HepG2 (cell line): ENCODE measurements around the gene XCL2. TPM values are rescaled to one million over a fixed set of nuclear protein-coding genes. Genes with fewer than 3 reads are reported as not detected.

Source experiments
- ATAC-seq: fragments of 200-7000 bp; cut with Tn5 transposase; 3 replicates; pipeline ENCODE4 v1.9.1; 2020; ENCODE audit warnings: mild to moderate bottlenecking, moderate library complexity
- BruUV-seq: library from RNA; stranded (reverse); fragments of 400-500 nt; replicated peaks from 2 replicates; lab custom pipeline; 2021; lab: Mats Ljungman, UMichigan
- CTCF ChIA-PET: fragments of 300-600 bp; formaldehyde crosslinking; extraction: SDS; loops from one replicate; lab custom pipeline; 2021; ENCODE audit warnings: low total read pairs, inconsistent platforms, low intra/inter-chr PET ratio; lab: Yijun Ruan, JAX
- POLR2A ChIA-PET: fragments of 350-600 bp; sonication (Branson Sonifier 250); formaldehyde crosslinking; loops from one replicate; lab custom pipeline; 2020; ENCODE audit warnings: antibody characterized with exemption, inconsistent platforms; lab: Yijun Ruan, JAX
- DNase-seq: peaks from one replicate; pipeline ENCODE4 v3.0.0-alpha.2; 2015; ENCODE audit warnings: low spot score
- FAIRE-seq: peaks from 3 replicates; lab custom pipeline; 2011; peaks lifted over from hg19 to GRCh38; lab: Jason Lieb, UNC
- H2AFZ ChIP-seq: one replicate; pipeline ENCODE4 v1.6.1; 2011; ENCODE audit warnings: low read length, inconsistent platforms
- H3K27ac ChIP-seq: fragments of 300-600 bp; 3 replicates; pipeline ENCODE4 v1.8.0; 2011; ENCODE audit warnings: mixed run types, mild to moderate bottlenecking, mixed read lengths, low read length, inconsistent platforms; ENCODE audit not compliant: insufficient read depth; ENCODE audit errors: extremely low read length
- H3K27me3 ChIP-seq, 2 experiments: fragments of 200-600 bp in 1 of 2; 2 replicates in 1 of 2; 3 replicates in 1 of 2; pipeline versions ENCODE4 v1.6.0 to v1.8.0; 2011; ENCODE audit warnings: low read length in 2 of 2, mild to moderate bottlenecking in 2 of 2, moderate library complexity in 2 of 2, inconsistent platforms in 1 of 2; ENCODE audit not compliant: insufficient read depth in 2 of 2, control insufficient read depth in 1 of 2
- H3K36me3 ChIP-seq, 2 experiments: fragments of 200-600 bp in 1 of 2; replicated peaks in 1 of 2; 2 replicates in 1 of 2; 3 replicates in 1 of 2; pipeline versions ENCODE4 v1.5.1 to v1.8.0; 2011; ENCODE audit warnings: low read length in 2 of 2, inconsistent platforms in 1 of 2; ENCODE audit not compliant: insufficient read depth in 2 of 2, control insufficient read depth in 1 of 2
- H3K4me1 ChIP-seq: 2 replicates; pipeline ENCODE4 v1.5.1; 2012; ENCODE audit warnings: low read length, inconsistent platforms; ENCODE audit not compliant: insufficient read depth
- H3K4me2 ChIP-seq: 2 replicates; pipeline ENCODE4 v1.6.0; 2011; ENCODE audit warnings: low read depth, low read length, inconsistent platforms
- H3K4me3 ChIP-seq, 3 experiments: fragments of 200-600 bp in 1 of 3; sonication (generic), shearing (Covaris generic) in 1 of 3; replicated peaks in 1 of 3; 2 replicates each; pipeline ENCODE4 v1.5.1; 2011 to 2016; ENCODE audit warnings: low read length in 3 of 3, inconsistent platforms in 2 of 3, low read depth in 2 of 3, mild to moderate bottlenecking in 2 of 3, control low read depth in 1 of 3, mixed read lengths in 1 of 3; ENCODE audit not compliant: insufficient read depth in 1 of 3
- H3K79me2 ChIP-seq: one replicate; pipeline ENCODE4 v1.6.1; 2011; ENCODE audit warnings: low read length, inconsistent platforms; ENCODE audit not compliant: insufficient read depth
- H3K9ac ChIP-seq: 2 replicates; pipeline ENCODE4 v1.6.0; 2011; ENCODE audit warnings: mild to moderate bottlenecking, low read depth, low read length, inconsistent platforms; ENCODE audit not compliant: insufficient read depth
- H3K9me3 ChIP-seq: 2 replicates; pipeline ENCODE4 v1.5.1; 2012; ENCODE audit warnings: mild to moderate bottlenecking, low read length
- H4K20me1 ChIP-seq: 2 replicates; pipeline ENCODE4 v1.6.0; 2011; ENCODE audit warnings: inconsistent platforms, mild to moderate bottlenecking, low read length, moderate library complexity; ENCODE audit not compliant: insufficient read depth
- HHEX ChIP-seq: IDR thresholded peaks from 2 replicates; pipeline ENCODE4 v1.6.1; 2016; ENCODE audit warnings: control low read depth
- HOXD1 ChIP-seq: sonication (generic); formaldehyde crosslinking; IDR thresholded peaks from 2 replicates; pipeline ENCODE4 v1.5.0; 2020; ENCODE audit warnings: missing genetic modification reagents
- MAFF ChIP-seq: IDR thresholded peaks from 2 replicates; pipeline ENCODE4 v1.6.1; 2011; ENCODE audit warnings: low read depth, low read length, improper control_type of control experiment
- MAFG ChIP-seq: sonication (generic); formaldehyde crosslinking; IDR thresholded peaks from 2 replicates; pipeline ENCODE4 v1.5.1; 2020; ENCODE audit warnings: mild to moderate bottlenecking, missing genetic modification reagents
- MAFK ChIP-seq, 2 experiments: IDR thresholded peaks in 1 of 2; conservative IDR thresholded peaks in 1 of 2; 2 replicates each; pipeline ENCODE4 v1.6.1; 2011; ENCODE audit warnings: improper control_type of control experiment in 2 of 2, low read length in 2 of 2
- MIER3 ChIP-seq: IDR thresholded peaks from 2 replicates; pipeline ENCODE4 v1.6.1; 2016; ENCODE audit warnings: missing compliant biosample characterization, borderline replicate concordance
- MYC ChIP-seq: sonication (generic); formaldehyde crosslinking; IDR thresholded peaks from 2 replicates; pipeline ENCODE4 v1.9.0; 2021; ENCODE audit warnings: missing genetic modification reagents, borderline replicate concordance
- NFE2 ChIP-seq: sonication (generic); formaldehyde crosslinking; IDR thresholded peaks from 2 replicates; pipeline ENCODE4 v1.4.0; 2020; ENCODE audit warnings: missing genetic modification reagents
- ZNF383 ChIP-seq: sonication (generic); formaldehyde crosslinking; IDR thresholded peaks from 2 replicates; pipeline ENCODE4 v1.4.0; 2020; ENCODE audit warnings: missing genetic modification reagents, mild to moderate bottlenecking, borderline replicate concordance
- WGBS: methylation state at CpG from one replicate; pipeline ENCODE4 v1.1.6; 2017; ENCODE audit warnings: low lambda C conversion rate; 5-methylcytosine and 5-hydroxymethylcytosine counted together
- in situ Hi-C: cut with HindIII; loops from 2 replicates; pipeline ENCODE4 v1.10.0; 2017; ENCODE audit warnings: low pct_unique_long_range_greater_than_20kb; ENCODE audit not compliant: extremely low pct_ligation_motif_present
- intact Hi-C: fragments of 100-400 bp; cut with micrococcal nuclease; formaldehyde crosslinking; loops from one replicate; pipeline ENCODE4 v1.10.0; 2022; ENCODE audit not compliant: unreplicated experiment
- polyA plus RNA-seq, 8 experiments: library from polyadenylated mRNA; depleted of rRNA in 3 of 8; stranded (reverse) in 7 of 8; unstranded in 1 of 8; fragments of >200 nt; fragmentation: Illumina TruSeq in 4 of 8; extraction: Trizol in 4 of 8; gene quantifications; 2 replicates each; pipeline versions ENCODE4 v1.2.1 to v1.2.3, GENCODE V29; 2011 to 2016; ENCODE audit warnings: low read depth in 4 of 8, missing spikeins in 1 of 8, mixed read lengths in 1 of 8; ENCODE audit not compliant: insufficient read depth in 1 of 8
- total RNA-seq, 5 experiments: library from RNA; depleted of rRNA; stranded (reverse); fragments of >200 nt; fragmentation: Illumina TruSeq; extraction: Trizol; gene quantifications; 2 replicates each; pipeline ENCODE4 v1.2.3, GENCODE V29; 2016; ENCODE audit warnings: low read depth in 1 of 5
- TF ChIP-seq, protein P1 (sequence below): sonication (generic); formaldehyde crosslinking; conservative IDR thresholded peaks from 2 replicates; pipeline ENCODE4 v1.8.0; 2022; ENCODE audit warnings: missing genetic modification reagents
- TF ChIP-seq, protein P2 (sequence below): sonication (generic); formaldehyde crosslinking; IDR thresholded peaks from 2 replicates; pipeline ENCODE4 v1.5.0; 2020; ENCODE audit warnings: missing genetic modification reagents, mild to moderate bottlenecking, borderline replicate concordance
- TF ChIP-seq, protein P3 (sequence below): sonication (generic); formaldehyde crosslinking; IDR thresholded peaks from 2 replicates; pipeline ENCODE4 v1.5.0; 2020; ENCODE audit warnings: mild to moderate bottlenecking, missing genetic modification reagents
- TF ChIP-seq, protein P4 (sequence below): sonication (generic); formaldehyde crosslinking; IDR thresholded peaks from 2 replicates; pipeline ENCODE4 v1.4.0; 2020; ENCODE audit warnings: mild to moderate bottlenecking, missing genetic modification reagents

The XCL2 gene
- total and polyA plus RNA-seq, 2 of the 13 experiments (the other 11 are each of a cell fraction or from before 2014, with no cell fraction given): 0.50 TPM; not detected in 1

DNA sequence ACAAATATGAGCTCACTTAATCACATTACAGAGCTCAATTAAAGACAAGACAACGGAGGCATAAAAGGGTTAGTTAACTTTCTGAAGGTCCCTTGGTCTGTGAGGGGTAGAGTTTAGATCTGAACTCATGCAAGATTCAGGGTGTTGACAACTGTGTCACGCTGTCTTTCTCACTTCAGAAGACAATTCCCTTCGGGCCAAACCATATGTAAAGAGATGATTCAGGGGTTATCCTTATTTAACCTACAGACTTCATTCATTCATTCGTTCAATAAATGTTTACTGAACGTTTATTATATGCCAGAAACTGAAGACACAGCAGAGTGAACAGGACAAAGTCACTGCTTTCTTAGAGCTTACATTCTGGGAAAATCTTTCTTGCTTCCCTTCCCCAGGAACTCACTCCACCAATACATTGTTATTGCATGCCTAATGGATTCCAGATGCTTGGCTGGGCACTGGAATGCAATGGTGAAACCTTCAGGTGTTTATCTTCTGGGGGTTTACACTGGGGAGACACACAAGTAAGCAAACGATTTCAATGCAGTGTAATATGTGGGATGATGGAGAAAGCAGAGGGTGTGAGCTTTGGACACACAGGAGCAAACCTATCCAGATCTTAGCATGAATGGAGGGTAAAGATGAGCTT, 39.0 kb upstream of the XCL2 start (continued):
- TF ChIP-seq, protein P1, sequence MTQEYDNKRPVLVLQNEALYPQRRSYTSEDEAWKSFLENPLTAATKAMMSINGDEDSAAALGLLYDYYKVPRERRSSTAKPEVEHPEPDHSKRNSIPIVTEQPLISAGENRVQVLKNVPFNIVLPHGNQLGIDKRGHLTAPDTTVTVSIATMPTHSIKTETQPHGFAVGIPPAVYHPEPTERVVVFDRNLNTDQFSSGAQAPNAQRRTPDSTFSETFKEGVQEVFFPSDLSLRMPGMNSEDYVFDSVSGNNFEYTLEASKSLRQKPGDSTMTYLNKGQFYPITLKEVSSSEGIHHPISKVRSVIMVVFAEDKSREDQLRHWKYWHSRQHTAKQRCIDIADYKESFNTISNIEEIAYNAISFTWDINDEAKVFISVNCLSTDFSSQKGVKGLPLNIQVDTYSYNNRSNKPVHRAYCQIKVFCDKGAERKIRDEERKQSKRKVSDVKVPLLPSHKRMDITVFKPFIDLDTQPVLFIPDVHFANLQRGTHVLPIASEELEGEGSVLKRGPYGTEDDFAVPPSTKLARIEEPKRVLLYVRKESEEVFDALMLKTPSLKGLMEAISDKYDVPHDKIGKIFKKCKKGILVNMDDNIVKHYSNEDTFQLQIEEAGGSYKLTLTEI (CRISPR knock-in tag): no peak
- TF ChIP-seq MYC (CRISPR knock-in tag) (no peak), MIER3 (CRISPR knock-in tag) (no peak)
- TF ChIP-seq, all 625 proteins: peak for 0

DNA sequence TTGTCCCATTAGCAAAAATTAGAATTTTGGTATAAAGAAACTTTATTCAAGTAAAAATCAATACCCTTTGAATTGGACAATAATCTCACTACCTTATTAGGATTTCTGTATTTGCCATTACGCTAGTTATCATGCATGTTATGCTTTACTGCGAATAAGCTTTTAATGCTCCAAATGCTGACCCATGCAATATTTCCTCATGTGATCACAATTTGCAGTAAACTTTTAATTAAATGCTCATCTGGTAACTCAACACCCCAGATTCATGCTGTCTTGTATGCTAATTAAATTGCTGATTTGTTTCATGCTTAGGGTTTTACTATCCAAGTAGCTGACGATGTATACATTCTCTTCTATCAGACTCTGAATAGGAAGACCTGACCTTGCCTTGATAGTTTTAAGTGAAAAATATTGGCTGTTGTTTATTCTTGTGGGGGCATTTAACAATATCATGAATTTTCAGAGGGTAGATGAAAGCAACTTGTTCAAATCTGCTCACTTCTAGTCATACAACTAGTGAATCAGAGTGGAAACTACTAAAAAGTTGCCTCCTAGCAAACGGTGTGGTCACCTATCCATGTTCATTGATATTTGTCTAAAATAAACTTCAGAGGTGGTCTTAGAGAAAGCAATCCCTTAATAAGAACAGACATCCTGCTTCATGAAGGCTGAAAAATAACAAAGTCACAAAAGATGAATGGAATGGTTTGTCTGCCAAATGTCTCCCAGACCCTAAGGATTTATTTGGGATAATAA, 38.2 kb upstream of the XCL2 start:
- Histone ChIP-seq H3K79me2 (no peaks in the 10 kb centered on the region), H3K9ac (no peak overlapping the region), H3K4me3 (no peak overlapping the region), H3K4me1 (no peaks in the 10 kb centered on the region), H3K27me3 (no peaks in the 10 kb centered on the region), H4K20me1 (no peaks in the 10 kb centered on the region), H3K9me3 (no peaks in the 10 kb centered on the region), H3K4me2 (no peak overlapping the region)
- ATAC-seq: no peak
- DNase-seq: no peak
- BruUV-seq: no TSS peak
- WGBS: 98% methylated on average over 4 of the region's 4 CpGs
- no peak for FAIRE-seq
- CTCF ChIA-PET: no interaction called here
- intact Hi-C loops: no loop called here
- TF ChIP-seq NFE2 (CRISPR knock-in tag) (no peak), ZNF383 (CRISPR knock-in tag) (no peak), HHEX (no peak), MAFK (conservative IDR thresholded peaks at IDR 0.05 in 1 of 2, IDR thresholded peaks at IDR 0.05 in 1 of 2; ENCODE audit: low read length in 2 of 2) (peak; percentile 68 to 84), HOXD1 (no peak), MAFG (CRISPR knock-in tag) (no peak), MAFF (peak; percentile 73)
- TF ChIP-seq, protein P2, sequence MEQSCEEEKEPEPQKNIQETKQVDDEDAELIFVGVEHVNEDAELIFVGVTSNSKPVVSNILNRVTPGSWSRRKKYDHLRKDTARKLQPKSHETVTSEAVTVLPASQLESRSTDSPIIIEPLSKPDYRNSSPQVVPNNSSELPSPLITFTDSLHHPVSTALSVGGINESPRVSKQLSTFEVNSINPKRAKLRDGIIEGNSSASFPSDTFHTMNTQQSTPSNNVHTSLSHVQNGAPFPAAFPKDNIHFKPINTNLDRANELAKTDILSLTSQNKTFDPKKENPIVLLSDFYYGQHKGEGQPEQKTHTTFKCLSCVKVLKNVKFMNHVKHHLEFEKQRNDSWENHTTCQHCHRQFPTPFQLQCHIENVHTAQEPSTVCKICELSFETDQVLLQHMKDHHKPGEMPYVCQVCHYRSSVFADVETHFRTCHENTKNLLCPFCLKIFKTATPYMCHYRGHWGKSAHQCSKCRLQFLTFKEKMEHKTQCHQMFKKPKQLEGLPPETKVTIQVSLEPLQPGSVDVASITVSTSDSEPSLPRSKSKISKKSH (CRISPR knock-in tag): no peak
- TF ChIP-seq, protein P3, sequence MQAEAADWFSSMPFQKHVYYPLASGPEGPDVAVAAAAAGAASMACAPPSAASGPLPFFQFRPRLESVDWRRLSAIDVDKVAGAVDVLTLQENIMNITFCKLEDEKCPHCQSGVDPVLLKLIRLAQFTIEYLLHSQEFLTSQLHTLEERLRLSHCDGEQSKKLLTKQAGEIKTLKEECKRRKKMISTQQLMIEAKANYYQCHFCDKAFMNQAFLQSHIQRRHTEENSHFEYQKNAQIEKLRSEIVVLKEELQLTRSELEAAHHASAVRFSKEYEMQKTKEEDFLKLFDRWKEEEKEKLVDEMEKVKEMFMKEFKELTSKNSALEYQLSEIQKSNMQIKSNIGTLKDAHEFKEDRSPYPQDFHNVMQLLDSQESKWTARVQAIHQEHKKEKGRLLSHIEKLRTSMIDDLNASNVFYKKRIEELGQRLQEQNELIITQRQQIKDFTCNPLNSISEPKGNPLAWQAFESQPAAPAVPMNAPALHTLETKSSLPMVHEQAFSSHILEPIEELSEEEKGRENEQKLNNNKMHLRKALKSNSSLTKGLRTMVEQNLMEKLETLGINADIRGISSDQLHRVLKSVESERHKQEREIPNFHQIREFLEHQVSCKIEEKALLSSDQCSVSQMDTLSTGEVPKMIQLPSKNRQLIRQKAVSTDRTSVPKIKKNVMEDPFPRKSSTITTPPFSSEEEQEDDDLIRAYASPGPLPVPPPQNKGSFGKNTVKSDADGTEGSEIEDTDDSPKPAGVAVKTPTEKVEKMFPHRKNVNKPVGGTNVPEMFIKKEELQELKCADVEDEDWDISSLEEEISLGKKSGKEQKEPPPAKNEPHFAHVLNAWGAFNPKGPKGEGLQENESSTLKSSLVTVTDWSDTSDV (CRISPR knock-in tag): no peak
- TF ChIP-seq, protein P4, sequence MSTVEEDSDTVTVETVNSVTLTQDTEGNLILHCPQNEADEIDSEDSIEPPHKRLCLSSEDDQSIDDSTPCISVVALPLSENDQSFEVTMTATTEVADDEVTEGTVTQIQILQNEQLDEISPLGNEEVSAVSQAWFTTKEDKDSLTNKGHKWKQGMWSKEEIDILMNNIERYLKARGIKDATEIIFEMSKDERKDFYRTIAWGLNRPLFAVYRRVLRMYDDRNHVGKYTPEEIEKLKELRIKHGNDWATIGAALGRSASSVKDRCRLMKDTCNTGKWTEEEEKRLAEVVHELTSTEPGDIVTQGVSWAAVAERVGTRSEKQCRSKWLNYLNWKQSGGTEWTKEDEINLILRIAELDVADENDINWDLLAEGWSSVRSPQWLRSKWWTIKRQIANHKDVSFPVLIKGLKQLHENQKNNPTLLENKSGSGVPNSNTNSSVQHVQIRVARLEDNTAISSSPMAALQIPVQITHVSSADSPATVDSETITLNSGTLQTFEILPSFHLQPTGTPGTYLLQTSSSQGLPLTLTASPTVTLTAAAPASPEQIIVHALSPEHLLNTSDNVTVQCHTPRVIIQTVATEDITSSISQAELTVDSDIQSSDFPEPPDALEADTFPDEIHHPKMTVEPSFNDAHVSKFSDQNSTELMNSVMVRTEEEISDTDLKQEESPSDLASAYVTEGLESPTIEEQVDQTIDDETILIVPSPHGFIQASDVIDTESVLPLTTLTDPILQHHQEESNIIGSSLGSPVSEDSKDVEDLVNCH (CRISPR knock-in tag): no peak
- TF ChIP-seq, all 625 proteins: peak for 2
- in situ Hi-C loops: loop anchor here (10.0 kb wide), 1 partner anchor 237 kb away; no protein-coding TSS in a partner anchor
- H2AFZ ChIP-seq: no peak overlapping the region
- POLR2A ChIA-PET: no interaction called here
- no peak overlapping the region for H3K27ac ChIP-seq
- no peaks in the 10 kb centered on the region for H3K36me3 ChIP-seq
